ENCODE data around the gene MCC.

MCC gene

GRCh38 chr5:113124265-113124664 is 364.0 kb downstream of the MCC start:
- H3K4me3 ChIP-seq (ENCODE audit: low read length), result no peak overlapping the region
- H3K4me1 ChIP-seq (ENCODE audit: insufficient read depth, low read length), result peaks cover 27% of the 10 kb centered on the region
- no peak overlapping the region for H3K27ac ChIP-seq (ENCODE audit: low read length)
- H3K9me3 ChIP-seq (ENCODE audit: insufficient read depth, low read depth, low read length), result 0 out of 2 replicates have a peak, but pooled peaks cover 2% of the 10 kb centered on the region
- H3K36me3 ChIP-seq (ENCODE audit: insufficient read depth, low read depth, low read length), result no peaks in the 10 kb centered on the region
- no peaks in the 10 kb centered on the region for H3K27me3 ChIP-seq (ENCODE audit: insufficient read depth, low read length)
- no peak overlapping the region for H3K9ac ChIP-seq (ENCODE audit: low read depth, low read length)

DNA sequence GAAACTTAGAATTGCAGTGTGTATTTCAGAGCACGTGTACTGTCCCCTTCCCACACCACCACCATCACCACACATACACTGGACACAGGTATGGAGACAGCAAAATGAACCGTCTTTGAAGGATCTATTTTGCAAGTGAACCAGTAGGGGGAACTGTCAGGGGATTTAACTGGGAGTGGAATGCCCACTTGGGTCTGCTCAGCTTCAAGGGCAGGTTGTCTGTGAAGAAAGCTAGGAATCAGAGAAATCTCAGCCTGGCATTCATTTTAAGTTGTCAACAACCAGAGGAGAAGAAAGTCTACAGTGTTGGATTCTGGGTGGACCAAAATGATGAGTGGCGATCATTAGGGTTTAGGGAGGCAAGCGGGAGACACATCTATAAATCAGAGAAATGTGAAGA is 364.6 kb downstream of the MCC start:
- H3K9ac ChIP-seq (ENCODE audit: low read depth, low read length), result no peak overlapping the region
- H3K4me3 ChIP-seq (ENCODE audit: low read length), result no peak overlapping the region
- 0 out of 2 replicates have a peak, but pooled peaks cover 2% of the 10 kb centered on the region for H3K9me3 ChIP-seq (ENCODE audit: insufficient read depth, low read depth, low read length)
- H3K4me1 ChIP-seq (ENCODE audit: insufficient read depth, low read length), result peaks cover 25% of the 10 kb centered on the region
- no peaks in the 10 kb centered on the region for H3K36me3 ChIP-seq (ENCODE audit: insufficient read depth, low read depth, low read length)
- no peak overlapping the region for H3K27ac ChIP-seq (ENCODE audit: low read length)
- no peaks in the 10 kb centered on the region for H3K27me3 ChIP-seq (ENCODE audit: insufficient read depth, low read length)

DNA sequence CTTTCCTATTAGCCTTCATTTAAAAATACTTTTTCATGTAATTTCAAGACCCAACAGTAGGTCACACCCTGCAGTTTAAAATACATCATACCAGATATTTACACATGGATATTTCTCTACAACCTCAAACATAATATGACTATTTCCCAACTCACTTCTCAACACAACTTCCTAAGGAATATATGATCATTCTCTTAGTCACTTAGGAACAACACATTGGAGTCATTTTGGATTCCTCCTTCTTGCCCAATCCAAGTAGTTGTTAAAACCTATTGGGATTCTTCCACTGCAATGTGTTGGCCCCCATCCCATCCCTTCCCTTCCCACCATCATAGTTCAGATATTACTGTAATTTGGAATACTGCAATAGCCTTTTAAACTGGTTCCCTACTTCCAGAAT is 366.2 kb downstream of the MCC start:
- no peaks in the 10 kb centered on the region for H3K36me3 ChIP-seq (ENCODE audit: insufficient read depth, low read depth, low read length)
- no peaks in the 10 kb centered on the region for H3K27me3 ChIP-seq (ENCODE audit: insufficient read depth, low read length)
- no peak overlapping the region for H3K9ac ChIP-seq (ENCODE audit: low read depth, low read length)
- H3K27ac ChIP-seq (ENCODE audit: low read length), result no peak overlapping the region
- H3K4me1 ChIP-seq (ENCODE audit: insufficient read depth, low read length), result peaks cover 19% of the 10 kb centered on the region
- H3K4me3 ChIP-seq (ENCODE audit: low read length), result no peak overlapping the region
- H3K9me3 ChIP-seq (ENCODE audit: insufficient read depth, low read depth, low read length), result 0 out of 2 replicates have a peak, but pooled peaks cover 1% of the 10 kb centered on the region

- peaks cover 1% of the 10 kb centered on the region; the same call in 1 of the 2 replicates for H3K4me1 ChIP-seq (ENCODE audit: insufficient read depth, low read length)
- no peak overlapping the region for H3K27ac ChIP-seq (ENCODE audit: low read length)
- H3K36me3 ChIP-seq (ENCODE audit: insufficient read depth, low read depth, low read length), result no peaks in the 10 kb centered on the region; the same call in 1 of the 2 replicates
- H3K27me3 ChIP-seq (ENCODE audit: insufficient read depth, low read length), result no peaks in the 10 kb centered on the region
- H3K9ac ChIP-seq (ENCODE audit: low read depth, low read length), result no peak overlapping the region
- H3K4me3 ChIP-seq (ENCODE audit: low read length), result no peak overlapping the region
- no peaks in the 10 kb centered on the region; the same call in 1 of the 2 replicates for H3K9me3 ChIP-seq (ENCODE audit: insufficient read depth, low read depth, low read length)
Observed at GRCh38 chr5:113119246-113119924, 368.9 kb downstream of the MCC start.

GRCh38 chr5:113118765-113119164 is 369.5 kb downstream of the MCC start:
- Histone ChIP-seq H3K9me3 (ENCODE audit: insufficient read depth, low read depth, low read length) (no peaks in the 10 kb centered on the region; the same call in 1 of the 2 replicates), H3K27ac (ENCODE audit: low read length) (no peak overlapping the region), H3K27me3 (ENCODE audit: insufficient read depth, low read length) (no peaks in the 10 kb centered on the region), H3K4me3 (ENCODE audit: low read length) (no peak overlapping the region), H3K9ac (ENCODE audit: low read depth, low read length) (no peak overlapping the region), H3K4me1 (ENCODE audit: insufficient read depth, low read length) (no peaks in the 10 kb centered on the region), H3K36me3 (ENCODE audit: insufficient read depth, low read depth, low read length) (no peaks in the 10 kb centered on the region; the same call in 1 of the 2 replicates)

DNA sequence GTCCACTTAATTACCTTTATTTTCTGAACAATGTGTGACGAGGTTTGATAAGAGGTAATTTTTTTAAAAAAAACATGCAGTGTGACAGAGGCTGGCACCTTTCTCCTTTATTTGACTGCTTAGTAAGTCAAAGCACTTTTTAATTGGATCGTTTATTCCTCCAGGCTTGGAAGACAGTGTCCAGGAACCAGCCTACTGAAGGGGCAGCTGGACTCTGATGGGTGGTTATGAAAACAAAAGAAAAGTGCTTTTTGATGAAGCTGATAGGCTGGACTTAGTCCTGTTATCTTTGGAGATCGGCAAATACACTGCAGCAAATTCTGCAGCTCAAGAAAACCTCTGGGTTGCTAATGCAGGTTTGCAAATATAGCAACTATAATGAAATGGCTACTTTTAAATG is 370.0 kb downstream of the MCC start:
- Histone ChIP-seq H3K4me1 (ENCODE audit: insufficient read depth, low read length) (no peaks in the 10 kb centered on the region), H3K9ac (ENCODE audit: low read depth, low read length) (no peak overlapping the region), H3K9me3 (ENCODE audit: insufficient read depth, low read depth, low read length) (no peaks in the 10 kb centered on the region; the same call in 1 of the 2 replicates), H3K36me3 (ENCODE audit: insufficient read depth, low read depth, low read length) (no peaks in the 10 kb centered on the region; the same call in 1 of the 2 replicates), H3K27me3 (ENCODE audit: insufficient read depth, low read length) (no peaks in the 10 kb centered on the region), H3K27ac (ENCODE audit: low read length) (no peak overlapping the region), H3K4me3 (ENCODE audit: low read length) (no peak overlapping the region)

- Histone ChIP-seq H3K9me3 (ENCODE audit: insufficient read depth, low read depth, low read length) (no peaks in the 10 kb centered on the region; the same call in 1 of the 2 replicates), H3K27ac (ENCODE audit: low read length) (no peak overlapping the region), H3K36me3 (ENCODE audit: insufficient read depth, low read depth, low read length) (no peaks in the 10 kb centered on the region; the same call in 1 of the 2 replicates), H3K27me3 (ENCODE audit: insufficient read depth, low read length) (no peaks in the 10 kb centered on the region), H3K9ac (ENCODE audit: low read depth, low read length) (no peak overlapping the region), H3K4me1 (ENCODE audit: insufficient read depth, low read length) (no peaks in the 10 kb centered on the region), H3K4me3 (ENCODE audit: low read length) (no peak overlapping the region)
Observed at GRCh38 chr5:113117543-113118115, 370.6 kb downstream of the MCC start.

DNA sequence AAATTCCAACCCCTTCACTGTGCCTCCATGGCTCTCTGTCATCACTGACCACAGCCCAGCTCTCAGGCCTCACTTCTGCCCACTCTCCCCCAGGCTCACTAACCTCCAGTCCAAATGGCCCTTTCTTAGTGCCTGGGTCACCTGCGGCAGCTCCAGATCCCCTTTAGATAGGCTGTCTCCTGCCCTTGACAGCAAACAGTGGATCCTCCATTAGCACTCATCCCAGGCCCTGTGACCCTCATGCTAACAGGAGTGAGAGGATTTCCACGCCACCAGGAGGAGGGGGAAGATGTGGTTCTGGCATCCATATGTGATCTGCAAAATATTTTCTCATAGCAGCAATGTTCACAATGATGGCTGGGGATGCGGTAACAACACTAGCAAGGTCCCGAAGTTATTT is 372.3 kb downstream of the MCC start:
- H3K9ac ChIP-seq (ENCODE audit: low read depth, low read length), result no peak overlapping the region
- no peaks in the 10 kb centered on the region; the same call in 1 of the 2 replicates for H3K36me3 ChIP-seq (ENCODE audit: insufficient read depth, low read depth, low read length)
- no peak overlapping the region for H3K27ac ChIP-seq (ENCODE audit: low read length)
- H3K4me3 ChIP-seq (ENCODE audit: low read length), result no peak overlapping the region
- H3K27me3 ChIP-seq (ENCODE audit: insufficient read depth, low read length), result no peaks in the 10 kb centered on the region
- no peaks in the 10 kb centered on the region; the same call in 1 of the 2 replicates for H3K9me3 ChIP-seq (ENCODE audit: insufficient read depth, low read depth, low read length)
- no peaks in the 10 kb centered on the region for H3K4me1 ChIP-seq (ENCODE audit: insufficient read depth, low read length)

DNA sequence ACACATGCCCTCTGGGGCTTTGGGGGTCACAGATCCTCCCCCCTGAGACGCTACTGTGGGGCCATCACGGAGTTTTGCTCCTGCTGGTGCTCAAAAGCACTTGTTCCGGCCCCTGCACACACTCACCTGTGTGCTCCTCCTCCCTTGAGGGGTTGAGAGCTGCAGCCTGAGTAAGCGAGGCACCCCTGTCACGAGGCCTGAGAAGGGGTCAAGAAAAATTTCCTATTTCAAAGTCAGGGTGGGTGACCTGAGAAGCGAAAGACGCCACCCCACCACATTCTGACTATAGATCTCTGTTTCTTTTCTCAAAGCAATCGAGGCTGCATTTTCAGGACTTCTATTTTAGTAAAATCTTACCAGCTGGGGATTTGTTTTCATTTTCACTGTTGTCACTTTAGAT is 373.2 kb downstream of the MCC start:
- no peak overlapping the region for H3K4me3 ChIP-seq (ENCODE audit: low read length)
- H3K9me3 ChIP-seq (ENCODE audit: insufficient read depth, low read depth, low read length), result no peaks in the 10 kb centered on the region; the same call in 1 of the 2 replicates
- no peaks in the 10 kb centered on the region; the same call in 1 of the 2 replicates for H3K36me3 ChIP-seq (ENCODE audit: insufficient read depth, low read depth, low read length)
- no peak overlapping the region for H3K27ac ChIP-seq (ENCODE audit: low read length)
- H3K27me3 ChIP-seq (ENCODE audit: insufficient read depth, low read length), result no peaks in the 10 kb centered on the region
- no peak overlapping the region for H3K9ac ChIP-seq (ENCODE audit: low read depth, low read length)
- H3K4me1 ChIP-seq (ENCODE audit: insufficient read depth, low read length), result no peaks in the 10 kb centered on the region

DNA sequence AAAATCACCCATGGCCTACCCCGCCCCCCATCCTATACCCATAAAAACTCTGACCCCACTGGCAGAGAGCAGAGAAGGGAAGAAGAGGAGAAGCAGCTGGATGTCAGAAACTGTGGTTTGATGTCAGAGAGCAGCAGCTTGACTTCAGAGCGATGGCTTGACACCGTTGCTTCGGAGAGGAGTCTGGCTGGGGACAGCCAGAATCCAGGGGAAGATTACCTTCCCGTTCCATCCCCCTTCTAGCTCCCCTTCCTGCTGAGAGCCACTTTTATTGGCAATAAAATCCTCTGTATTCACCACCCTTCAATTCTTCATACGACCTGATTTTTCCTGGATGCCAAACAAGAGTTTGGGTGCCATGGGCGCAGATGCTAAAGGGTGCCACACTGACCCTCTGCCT is 373.7 kb downstream of the MCC start:
- H3K27ac ChIP-seq (ENCODE audit: low read length), result no peak overlapping the region
- no peak overlapping the region for H3K4me3 ChIP-seq (ENCODE audit: low read length)
- H3K27me3 ChIP-seq (ENCODE audit: insufficient read depth, low read length), result no peaks in the 10 kb centered on the region
- H3K9ac ChIP-seq (ENCODE audit: low read depth, low read length), result no peak overlapping the region
- H3K4me1 ChIP-seq (ENCODE audit: insufficient read depth, low read length), result no peaks in the 10 kb centered on the region
- H3K9me3 ChIP-seq (ENCODE audit: insufficient read depth, low read depth, low read length), result no peaks in the 10 kb centered on the region; the same call in 1 of the 2 replicates
- H3K36me3 ChIP-seq (ENCODE audit: insufficient read depth, low read depth, low read length), result no peaks in the 10 kb centered on the region; the same call in 1 of the 2 replicates

GRCh38 chr5:113112435-113112834 is 375.8 kb downstream of the MCC start:
- no peaks in the 10 kb centered on the region; the same call in 1 of the 2 replicates for H3K9me3 ChIP-seq (ENCODE audit: insufficient read depth, low read depth, low read length)
- no peak overlapping the region for H3K9ac ChIP-seq (ENCODE audit: low read depth, low read length)
- no peak overlapping the region for H3K4me3 ChIP-seq (ENCODE audit: low read length)
- no peaks in the 10 kb centered on the region; the same call in 1 of the 2 replicates for H3K36me3 ChIP-seq (ENCODE audit: insufficient read depth, low read depth, low read length)
- no peaks in the 10 kb centered on the region for H3K27me3 ChIP-seq (ENCODE audit: insufficient read depth, low read length)
- H3K4me1 ChIP-seq (ENCODE audit: insufficient read depth, low read length), result no peaks in the 10 kb centered on the region
- no peak overlapping the region for H3K27ac ChIP-seq (ENCODE audit: low read length)

DNA sequence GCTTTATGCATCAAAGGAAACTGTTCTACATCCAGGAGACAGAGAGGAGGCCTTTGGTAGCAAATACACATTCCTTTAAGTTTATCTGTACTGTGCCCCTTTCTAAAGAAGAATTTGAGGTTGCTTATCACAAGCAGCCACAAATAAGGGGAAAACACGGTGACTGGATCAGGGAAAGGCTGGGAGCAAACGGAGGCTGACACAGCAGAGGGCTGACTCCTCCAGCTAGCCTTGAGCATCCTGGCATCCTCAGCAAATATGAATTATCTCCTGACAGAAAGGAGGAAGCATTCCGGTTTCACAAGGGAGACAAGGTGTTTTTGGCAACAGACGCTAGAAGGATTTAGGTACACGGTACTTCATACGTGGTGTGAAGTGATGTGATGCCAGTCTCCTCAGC is 378.1 kb downstream of the MCC start:
- H3K27me3 ChIP-seq (ENCODE audit: insufficient read depth, low read length), result no peaks in the 10 kb centered on the region
- H3K9ac ChIP-seq (ENCODE audit: low read depth, low read length), result no peak overlapping the region
- H3K4me3 ChIP-seq (ENCODE audit: low read length), result no peak overlapping the region
- H3K27ac ChIP-seq (ENCODE audit: low read length), result no peak overlapping the region
- H3K36me3 ChIP-seq (ENCODE audit: insufficient read depth, low read depth, low read length), result no peaks in the 10 kb centered on the region
- no peaks in the 10 kb centered on the region for H3K4me1 ChIP-seq (ENCODE audit: insufficient read depth, low read length)
- H3K9me3 ChIP-seq (ENCODE audit: insufficient read depth, low read depth, low read length), result no peaks in the 10 kb centered on the region; the same call in 1 of the 2 replicates
